Breast epithelium (tissue), 4 donors: ENCODE data around the gene LRRC15. TPM values are rescaled to one million over a fixed set of nuclear protein-coding genes. Genes with fewer than 3 reads are reported as not detected.

Source experiments
- DNase-seq, 2 donors: peaks; one replicate each; pipeline ENCODE4 v3.0.0-alpha.2; 2019; ENCODE audit warnings: low spot score in 2 of 2
- H3K27ac ChIP-seq, 2 donors: fragments of 200-600 bp; sonication (generic) in 1 of 2; one replicate each; pipeline ENCODE4 v1.5.1; 2016 to 2019; ENCODE audit warnings: mild to moderate bottlenecking in 1 of 2
- H3K27me3 ChIP-seq, 2 donors: fragments of 200-600 bp; sonication (generic) in 1 of 2; one replicate each; pipeline versions ENCODE4 v1.5.1 to v1.6.0; 2017 to 2019; ENCODE audit warnings: control low read depth in 1 of 2, mild to moderate bottlenecking in 1 of 2
- H3K36me3 ChIP-seq: fragments of 200-600 bp; one replicate; pipeline ENCODE4 v1.5.1; 2019
- H3K4me1 ChIP-seq, 2 donors: fragments of 200-600 bp; sonication (generic); one replicate each; pipeline ENCODE4 v1.5.1; 2016 to 2019; ENCODE audit warnings: control low read depth in 1 of 2
- H3K4me3 ChIP-seq, 3 donors: fragments of 200-600 bp; sonication (generic); 1 replicate in 2 of 3; 2 replicates in 1 of 3; pipeline ENCODE4 v1.5.1; 2016 to 2019; ENCODE audit warnings: mild to moderate bottlenecking in 3 of 3, moderate library complexity in 2 of 3
- H3K9me3 ChIP-seq, 2 donors: fragments of 200-600 bp; sonication (generic) in 1 of 2; one replicate each; pipeline ENCODE4 v1.5.1; 2016 to 2019; ENCODE audit warnings: control low read depth in 1 of 2
- POLR2A ChIP-seq: fragments of 450-650 bp; IDR thresholded peaks from one replicate; pipeline ENCODE4 v1.6.1; 2016; ENCODE audit warnings: antibody characterized with exemption, mild to moderate bottlenecking, moderate library complexity
- POLR2AphosphoS5 ChIP-seq, 3 donors: sonication (generic); formaldehyde crosslinking; IDR thresholded peaks; one replicate each; pipeline ENCODE4 v1.6.1; 2017; ENCODE audit warnings: antibody characterized with exemption in 3 of 3
- intact Hi-C: fragments of 100-400 bp; cut with DNase I; formaldehyde crosslinking; loops from one replicate; pipeline ENCODE4 v1.15.1; 2023; ENCODE audit warnings: low total_unique reads
- total RNA-seq, 3 donors: library from RNA; depleted of rRNA; stranded (reverse); fragments of >200 nt; gene quantifications; one replicate each; pipeline ENCODE4 v1.1.0, GENCODE V29; 2016
- TF ChIP-seq, protein P1 (sequence below), 3 donors: fragments of 450-650 bp; IDR thresholded peaks; one replicate each; pipeline ENCODE4 v1.5.1; 2016 to 2017; ENCODE audit warnings: antibody characterized with exemption in 3 of 3, mild to moderate bottlenecking in 3 of 3, moderate library complexity in 3 of 3

LRRC15 gene
- total RNA-seq, 3 donors from 2014 or later, result 0.15 to 0.48 (median 0.33) TPM

DNA sequence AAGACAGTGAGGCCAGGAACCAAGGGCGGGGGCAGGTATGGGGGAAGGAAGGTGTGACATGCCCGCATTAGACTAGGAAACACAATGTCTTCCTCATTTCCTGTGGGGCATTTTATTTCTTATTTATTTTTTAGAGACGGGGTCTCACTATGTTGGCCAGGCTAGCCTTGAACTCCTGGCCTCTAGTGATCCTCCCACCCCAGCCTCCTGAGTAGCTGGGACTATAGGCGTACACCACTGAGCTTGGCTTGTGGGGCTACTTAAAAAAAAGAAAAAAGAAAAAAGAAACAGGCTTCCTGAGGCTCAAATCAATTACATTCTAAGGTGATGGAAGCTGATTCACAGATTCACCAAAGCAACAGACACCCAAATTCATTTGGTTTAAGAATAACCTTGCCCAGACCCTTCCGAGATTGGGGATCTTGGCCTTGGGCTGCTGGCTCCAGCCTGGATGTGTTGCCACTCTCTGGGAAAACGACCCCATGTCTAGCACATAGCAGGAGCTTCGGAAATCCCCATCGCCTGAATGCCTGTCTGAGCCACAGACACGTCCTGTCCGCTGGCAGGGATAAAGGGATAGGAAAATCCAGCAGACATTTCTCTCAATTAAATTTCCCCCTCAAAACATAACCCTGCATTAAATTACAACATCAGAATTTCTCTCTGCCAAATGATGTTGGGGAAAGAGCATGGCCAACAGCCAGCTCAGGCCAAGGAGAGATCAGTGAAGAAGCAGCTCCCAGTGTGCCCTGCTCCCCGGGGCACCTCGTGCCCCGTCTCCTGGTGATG lies 31.4 kb downstream of the LRRC15 start:
- TF ChIP-seq POLR2AphosphoS5 (IDR thresholded peaks at IDR 0.05), result no peak
- no peak for TF ChIP-seq POLR2A
- no peak for DNase-seq
- Histone ChIP-seq H3K4me3 (no peak overlapping the region), H3K27ac (no peak overlapping the region), H3K27me3 (no peaks in the 10 kb centered on the region), H3K9me3 (no peaks in the 10 kb centered on the region), H3K36me3 (no peaks in the 10 kb centered on the region), H3K4me1 (peaks cover 0 to 4% of the 10 kb centered on the region in 2 donors)
- intact Hi-C loops, result loop anchor here (10.0 kb wide), 1 partner anchor 67 kb away; no protein-coding TSS in a partner anchor

- DNase-seq, result no peak
- Histone ChIP-seq H3K27ac (no peak overlapping the region), H3K9me3 (no peaks in the 10 kb centered on the region), H3K4me1 (peaks cover 0 to 4% of the 10 kb centered on the region in 2 donors), H3K4me3 (no peak overlapping the region), H3K27me3 (no peaks in the 10 kb centered on the region), H3K36me3 (no peaks in the 10 kb centered on the region)
- TF ChIP-seq POLR2AphosphoS5 (IDR thresholded peaks at IDR 0.05) (no peak), POLR2A (no peak)
- TF ChIP-seq, protein P1, sequence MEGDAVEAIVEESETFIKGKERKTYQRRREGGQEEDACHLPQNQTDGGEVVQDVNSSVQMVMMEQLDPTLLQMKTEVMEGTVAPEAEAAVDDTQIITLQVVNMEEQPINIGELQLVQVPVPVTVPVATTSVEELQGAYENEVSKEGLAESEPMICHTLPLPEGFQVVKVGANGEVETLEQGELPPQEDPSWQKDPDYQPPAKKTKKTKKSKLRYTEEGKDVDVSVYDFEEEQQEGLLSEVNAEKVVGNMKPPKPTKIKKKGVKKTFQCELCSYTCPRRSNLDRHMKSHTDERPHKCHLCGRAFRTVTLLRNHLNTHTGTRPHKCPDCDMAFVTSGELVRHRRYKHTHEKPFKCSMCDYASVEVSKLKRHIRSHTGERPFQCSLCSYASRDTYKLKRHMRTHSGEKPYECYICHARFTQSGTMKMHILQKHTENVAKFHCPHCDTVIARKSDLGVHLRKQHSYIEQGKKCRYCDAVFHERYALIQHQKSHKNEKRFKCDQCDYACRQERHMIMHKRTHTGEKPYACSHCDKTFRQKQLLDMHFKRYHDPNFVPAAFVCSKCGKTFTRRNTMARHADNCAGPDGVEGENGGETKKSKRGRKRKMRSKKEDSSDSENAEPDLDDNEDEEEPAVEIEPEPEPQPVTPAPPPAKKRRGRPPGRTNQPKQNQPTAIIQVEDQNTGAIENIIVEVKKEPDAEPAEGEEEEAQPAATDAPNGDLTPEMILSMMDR (IDR thresholded peaks at IDR 0.05), result no peak
- intact Hi-C loops, result loop anchor here (10.0 kb wide), 1 partner anchor 68 kb away; no protein-coding TSS in a partner anchor
Observed at GRCh38 chr3:194336601-194337355, 32.8 kb downstream of the LRRC15 start.

DNA sequence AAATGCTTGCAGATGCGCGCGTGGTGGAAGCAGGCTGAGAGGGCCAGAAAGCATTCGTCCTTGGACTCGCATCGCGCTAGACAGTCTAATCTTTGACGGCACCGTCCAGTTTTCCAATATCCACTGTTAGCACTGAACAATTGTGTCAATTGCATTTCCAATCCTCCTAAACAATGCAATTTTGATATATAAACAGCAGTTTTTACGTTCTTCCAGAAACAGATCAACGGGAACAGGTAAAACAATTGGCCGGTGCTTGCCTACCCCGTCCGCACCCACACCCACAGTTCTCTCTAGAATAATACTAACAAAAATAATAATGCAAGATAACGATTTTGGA lies 35.6 kb downstream of the LRRC15 start:
- TF ChIP-seq, protein P1 (IDR thresholded peaks at IDR 0.05), result no peak
- TF ChIP-seq POLR2A (no peak), POLR2AphosphoS5 (IDR thresholded peaks at IDR 0.05) (no peak)
- intact Hi-C loops, result loop anchor here (10.0 kb wide), 1 partner anchor 71 kb away; no protein-coding TSS in a partner anchor
- no peaks in the 10 kb centered on the region for H3K9me3 ChIP-seq
- no peaks in the 10 kb centered on the region for H3K27me3 ChIP-seq
- no peak overlapping the region for H3K27ac ChIP-seq
- no peaks in the 10 kb centered on the region for H3K36me3 ChIP-seq
- H3K4me3 ChIP-seq, result peak overlapping the region in 2 of 3 donors; percentile 49 to 66
- DNase-seq, result no peak
- peaks cover 0 to 4% of the 10 kb centered on the region in 2 donors for H3K4me1 ChIP-seq

GRCh38 chr3:194333212-194333980 lies 36.1 kb downstream of the LRRC15 start:
- TF ChIP-seq, protein P1 (IDR thresholded peaks at IDR 0.05), result peak; percentile 94 to 99 (median 97)
- TF ChIP-seq POLR2A, result no peak
- H3K4me1 ChIP-seq, result peaks cover 0 to 4% of the 10 kb centered on the region in 2 donors
- intact Hi-C loops, result loop anchor here (10.0 kb wide), 1 partner anchor 71 kb away; no protein-coding TSS in a partner anchor
- H3K27me3 ChIP-seq, result no peaks in the 10 kb centered on the region
- no peak overlapping the region for H3K27ac ChIP-seq
- peak; percentile 72 to 91 for DNase-seq
- no peaks in the 10 kb centered on the region for H3K9me3 ChIP-seq
- no peaks in the 10 kb centered on the region for H3K36me3 ChIP-seq
- peak overlapping the region; percentile 19 to 66 (median 49) for H3K4me3 ChIP-seq

DNA sequence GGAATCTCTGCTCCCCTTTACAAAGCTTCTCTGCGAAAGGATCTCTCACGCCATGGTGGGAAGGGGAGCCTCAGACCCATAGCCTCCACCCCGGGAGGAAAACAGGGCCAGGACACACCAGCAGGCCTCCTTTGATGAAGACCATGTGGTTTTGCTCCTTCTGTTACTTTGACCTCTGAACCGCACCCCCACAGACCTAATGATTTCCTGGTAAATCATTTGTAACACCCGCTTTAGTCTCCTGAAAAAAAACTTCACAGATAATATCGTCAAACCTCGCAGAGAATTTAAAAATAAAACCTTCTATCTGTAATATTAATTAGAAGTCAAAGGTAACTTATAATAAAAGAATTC lies 36.7 kb downstream of the LRRC15 start:
- Histone ChIP-seq H3K27ac (no peak overlapping the region), H3K4me3 (no peak overlapping the region), H3K36me3 (no peaks in the 10 kb centered on the region), H3K27me3 (no peaks in the 10 kb centered on the region), H3K9me3 (no peaks in the 10 kb centered on the region), H3K4me1 (peaks cover 0 to 4% of the 10 kb centered on the region in 2 donors)
- intact Hi-C loops, result loop anchor here (10.0 kb wide), 1 partner anchor 72 kb away; no protein-coding TSS in a partner anchor
- TF ChIP-seq, protein P1 (IDR thresholded peaks at IDR 0.05), result no peak
- TF ChIP-seq POLR2A, result no peak
- no peak for TF ChIP-seq POLR2AphosphoS5 (IDR thresholded peaks at IDR 0.05)
- no peak for DNase-seq
